Stimulated activated CD4-positive, alpha-beta T cell treated with anti-CD3 and anti-CD28 coated beads, Interleukin-1b, Interleukin-23, amount 100 ng/mL, for 4 hours (primary cell): ENCODE measurements around the gene SGPL1.

Experiments used
- DNase-seq, 2 donors: peaks; one replicate each; pipeline ENCODE4 v3.0.0-alpha.2; 2020; ENCODE audit warnings: low read depth in 2 of 2

Gene SGPL1

DNA sequence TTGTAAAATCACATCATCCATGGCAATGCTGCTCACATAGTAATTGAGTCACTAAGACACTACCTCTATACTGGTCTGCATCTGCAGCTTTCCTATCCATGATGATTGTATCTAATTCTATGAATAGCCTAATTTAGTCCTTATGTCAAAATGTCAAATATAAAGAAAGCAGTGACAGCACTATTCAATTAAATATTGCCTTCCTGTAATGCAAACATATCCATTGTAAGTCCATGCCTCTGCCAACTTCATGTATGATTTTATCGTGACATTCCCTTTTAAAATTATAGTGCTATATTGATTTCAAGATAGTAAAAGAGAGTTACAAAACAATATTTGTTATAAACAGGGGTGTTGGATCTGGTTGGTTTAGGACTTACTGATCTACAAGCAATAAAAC is 4.8 kb upstream of the SGPL1 start:
- DNase-seq = no peak

DNA sequence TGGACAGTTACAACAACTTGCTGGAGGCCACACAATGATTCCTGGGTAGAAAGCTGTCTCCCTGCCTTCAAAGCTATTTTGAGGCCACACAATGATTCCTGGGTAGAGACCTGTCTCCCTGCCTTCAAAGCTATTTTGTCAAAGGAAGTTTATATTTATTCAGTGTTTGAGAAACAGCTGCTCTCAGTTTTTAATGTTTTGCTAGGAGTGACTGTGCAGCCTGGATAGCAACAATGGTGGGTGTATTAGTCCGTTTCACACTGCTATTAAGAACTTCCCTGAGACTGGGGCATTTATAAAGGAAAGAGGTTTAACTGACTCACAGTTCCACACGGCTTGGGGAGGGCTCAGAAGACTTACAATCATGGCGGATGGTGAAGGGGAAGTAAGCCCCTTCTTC is 3.9 kb upstream of the SGPL1 start:
- DNase-seq = no peak

DNA sequence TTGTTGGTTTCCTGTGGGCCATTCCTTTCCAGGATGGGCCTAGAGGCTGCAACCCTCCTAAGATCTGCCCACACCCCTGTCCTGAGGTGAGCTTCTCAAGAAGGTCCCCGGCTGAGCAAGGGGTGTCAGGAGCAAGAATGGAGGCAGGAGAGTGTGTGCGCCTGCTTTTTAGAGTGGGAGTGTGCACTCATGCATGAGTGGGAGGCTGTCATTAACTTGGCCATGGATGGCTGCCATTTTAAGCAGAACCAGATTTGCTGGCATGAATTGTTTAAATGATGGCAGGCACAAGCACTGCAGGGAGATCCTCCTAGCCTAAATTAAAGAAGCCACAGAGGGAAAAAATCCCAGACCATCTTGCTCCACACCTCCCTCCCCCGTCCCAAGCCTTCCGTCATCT is 2.9 kb upstream of the SGPL1 start:
- no peak for DNase-seq

DNA sequence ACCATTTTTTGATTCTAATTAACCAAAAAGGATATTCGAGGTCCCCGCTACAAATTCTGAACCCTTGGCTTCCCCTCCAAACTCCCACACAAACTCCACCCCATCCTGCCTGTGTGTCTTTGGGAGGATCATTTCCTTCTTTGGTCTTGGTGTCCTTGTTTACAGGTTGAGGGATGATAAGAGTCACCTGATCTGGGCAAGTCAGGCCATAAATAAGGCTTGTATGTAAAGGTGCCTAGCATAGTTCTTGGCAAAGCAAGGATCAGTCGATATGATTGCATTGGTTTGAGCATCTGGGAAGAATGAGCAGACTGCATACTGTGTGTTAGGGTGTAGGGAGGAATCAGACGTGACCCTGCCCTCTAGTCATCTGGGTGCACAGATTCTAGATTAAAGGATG is 1.6 kb upstream of the SGPL1 start:
- no peak for DNase-seq

DNA sequence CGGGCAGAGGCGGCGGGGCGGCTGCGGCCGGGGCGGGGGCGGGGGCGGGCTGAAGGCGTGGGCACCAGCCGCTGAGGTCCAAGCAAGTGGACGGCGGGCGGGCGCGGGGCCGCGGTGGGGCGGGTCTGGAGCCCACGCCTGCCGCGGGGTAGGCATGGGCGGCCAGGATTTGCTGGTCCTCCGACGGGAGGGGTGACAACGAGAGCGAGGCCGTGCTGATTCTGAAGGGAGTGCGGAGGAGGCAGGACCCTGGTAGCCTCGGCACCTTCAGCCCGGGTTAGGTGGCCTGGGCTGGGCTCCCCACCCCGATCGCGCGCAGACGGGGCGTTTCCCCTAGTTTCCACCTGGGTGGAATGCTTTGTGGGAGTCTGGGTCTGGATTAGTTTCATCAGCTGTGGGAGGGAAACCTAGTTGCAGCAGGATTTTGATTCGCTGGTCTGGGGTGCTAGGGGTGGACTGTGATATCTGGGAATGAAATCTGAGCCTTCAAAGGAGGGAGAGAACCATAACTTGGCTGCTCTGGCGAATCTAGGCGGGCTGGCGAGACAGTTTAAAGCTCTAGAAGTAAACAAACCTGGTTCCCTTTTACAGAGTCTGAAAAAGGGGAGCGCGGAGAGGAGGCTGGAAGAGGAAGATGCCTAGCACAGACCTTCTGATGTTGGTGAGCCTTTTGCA is 609 bp downstream of the SGPL1 start:
- DNase-seq = peak; percentile 16 to 36

DNA sequence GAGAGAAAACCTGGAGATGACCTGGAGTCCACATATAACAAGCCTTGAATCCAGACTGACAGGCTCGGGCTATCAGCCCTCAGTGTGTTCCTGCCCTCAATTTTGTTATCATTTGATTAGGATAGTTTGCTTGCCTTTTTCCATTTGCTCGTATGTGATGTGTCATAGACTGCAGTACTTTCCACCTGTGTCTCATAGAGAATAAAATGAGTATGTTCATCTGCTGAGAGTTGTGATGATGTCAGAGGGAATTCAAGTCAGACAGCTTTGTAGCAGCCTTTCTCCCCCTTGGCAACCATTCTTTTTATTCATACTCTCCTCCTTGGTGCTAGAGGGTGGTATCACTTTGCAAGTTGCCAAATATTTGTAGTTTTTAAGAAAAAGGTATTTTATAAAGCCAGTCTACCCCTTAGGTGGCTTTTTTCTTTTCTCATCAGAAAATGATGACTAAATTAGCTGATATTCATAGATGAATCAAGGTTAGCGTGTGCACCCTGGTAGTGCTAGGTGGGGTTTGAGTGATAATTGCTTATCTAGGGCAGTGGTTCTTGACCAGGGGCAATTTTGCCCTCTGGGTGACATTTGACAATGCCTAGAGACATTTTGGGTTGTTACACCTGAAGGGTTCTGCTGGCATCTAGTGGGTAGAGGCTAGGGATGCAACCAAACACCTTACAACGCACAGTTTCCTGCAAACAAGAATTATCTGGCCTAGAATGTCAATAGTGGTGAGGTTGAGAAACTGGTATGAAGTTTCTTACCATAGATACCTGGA is 5.4 kb downstream of the SGPL1 start:
- no peak for DNase-seq

DNA sequence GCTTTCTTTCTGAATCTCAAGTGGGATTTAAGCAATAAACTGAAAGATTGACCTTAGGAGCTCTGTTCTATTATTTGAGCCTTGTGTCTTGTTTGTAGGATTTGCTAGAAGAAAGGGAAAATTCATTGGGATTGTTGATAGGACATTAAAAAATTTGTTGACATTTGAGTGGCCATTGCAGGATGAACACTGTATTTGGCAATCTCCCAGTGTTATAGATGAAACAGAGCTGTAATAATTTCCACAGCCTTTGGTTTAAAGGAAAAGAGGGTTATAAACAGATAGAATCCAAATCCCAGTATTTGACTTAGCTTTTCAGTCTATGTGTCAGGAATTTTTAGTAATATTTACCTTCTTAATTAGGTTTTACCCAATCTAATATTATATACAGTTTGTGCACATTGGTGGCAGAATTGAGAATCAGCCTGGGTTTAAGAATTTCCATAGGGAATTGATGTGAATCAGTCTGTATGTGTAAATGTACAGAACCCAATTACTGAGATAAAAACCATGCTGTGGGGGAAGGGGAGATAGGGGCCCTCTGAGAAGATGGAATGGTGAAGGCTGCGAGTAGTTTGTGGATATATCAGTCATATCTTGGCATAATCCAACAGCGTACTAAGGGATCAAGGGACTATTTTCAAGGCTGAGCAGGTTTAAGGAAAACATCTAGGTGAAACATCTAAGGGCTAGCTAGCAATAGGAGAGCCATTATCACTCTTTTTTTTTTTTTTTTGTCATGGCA is 6.5 kb downstream of the SGPL1 start:
- no peak for DNase-seq

DNA sequence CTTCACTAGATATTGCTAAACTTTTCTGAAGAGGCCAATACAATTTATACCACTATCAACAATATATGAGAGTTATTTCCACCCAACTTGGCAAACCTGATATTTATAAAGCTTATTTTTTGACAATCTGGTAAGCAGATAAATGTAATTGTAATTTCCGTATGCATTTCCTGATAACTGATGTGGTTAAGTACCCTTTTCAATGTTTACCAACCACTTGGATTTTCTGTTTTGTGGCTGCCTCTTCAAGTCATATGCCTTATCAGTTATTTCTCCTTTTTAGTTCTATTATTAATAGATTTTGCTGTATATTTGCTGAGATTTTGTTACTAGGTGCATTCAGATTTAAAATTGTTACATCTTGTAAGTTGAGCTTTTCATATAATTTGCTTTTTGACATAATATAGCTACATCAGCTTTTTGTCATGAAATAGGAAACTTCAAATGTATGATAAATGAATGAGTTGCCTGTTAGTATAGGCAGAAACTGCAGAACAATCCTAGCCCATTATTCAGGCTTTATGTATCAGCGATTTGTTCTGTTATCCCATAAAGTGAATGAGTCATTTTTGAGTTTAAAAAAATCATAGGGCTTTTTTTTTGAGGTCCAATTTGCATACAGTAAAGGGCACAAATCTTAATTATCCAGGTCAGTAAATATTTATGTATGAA is 11.5 kb downstream of the SGPL1 start:
- DNase-seq = no peak

DNA sequence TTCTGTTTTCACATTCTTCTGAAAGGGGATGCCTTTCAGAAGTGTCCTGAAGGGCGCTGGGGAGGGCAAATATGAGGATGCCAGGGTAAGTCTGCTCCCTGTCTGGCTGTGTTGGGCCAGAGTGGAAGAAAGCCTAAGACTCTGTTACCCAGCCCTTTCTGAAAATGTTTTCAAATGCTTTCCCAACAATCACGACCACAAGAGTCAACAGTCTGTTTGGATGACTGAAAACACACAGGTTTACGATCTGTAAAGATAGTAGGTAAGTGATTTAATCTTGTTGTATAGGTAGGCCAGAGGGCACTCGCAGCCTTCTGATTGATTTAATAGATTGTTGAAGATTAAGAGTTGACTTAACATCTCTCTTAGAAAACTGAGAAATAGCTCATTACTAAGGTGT is 13.2 kb downstream of the SGPL1 start:
- DNase-seq = no peak

DNA sequence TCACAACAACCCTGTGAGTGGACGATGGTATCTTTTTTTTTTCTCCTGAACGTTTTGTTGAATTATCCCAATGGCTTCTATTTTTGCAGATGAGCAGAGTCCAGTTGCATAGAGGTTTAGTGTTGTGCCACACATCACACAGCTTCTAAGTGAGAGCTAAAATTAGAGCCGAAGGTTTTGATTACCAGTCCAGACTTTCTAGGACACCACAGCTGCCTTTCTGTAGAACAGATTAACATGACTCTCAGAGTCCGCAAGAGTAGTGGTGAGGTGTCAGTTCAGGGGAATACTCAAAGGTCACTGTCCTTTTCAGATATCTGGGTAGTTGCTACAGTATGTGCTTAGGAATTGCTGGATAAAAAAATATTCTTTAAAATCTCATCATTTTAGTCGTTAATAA is 13.8 kb downstream of the SGPL1 start:
- no peak for DNase-seq

DNA sequence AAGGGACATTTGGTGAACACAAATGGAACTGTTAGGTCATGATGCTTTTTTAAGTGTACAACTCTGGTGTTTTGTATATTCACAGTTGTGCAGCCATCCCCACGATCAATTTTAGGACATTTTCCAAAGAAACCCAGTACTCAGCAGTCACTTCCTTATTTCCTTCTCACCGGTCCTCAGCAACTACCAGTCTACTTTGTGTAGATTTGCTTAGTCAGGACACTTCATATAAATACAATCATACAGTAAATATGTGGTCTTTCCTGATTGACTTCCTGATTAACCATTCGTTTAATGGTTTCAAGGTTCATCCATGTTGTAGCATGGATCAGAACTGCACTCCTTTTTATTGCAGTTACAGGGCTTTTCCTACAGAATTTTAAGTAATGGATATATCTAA is 14.4 kb downstream of the SGPL1 start:
- DNase-seq = no peak

DNA sequence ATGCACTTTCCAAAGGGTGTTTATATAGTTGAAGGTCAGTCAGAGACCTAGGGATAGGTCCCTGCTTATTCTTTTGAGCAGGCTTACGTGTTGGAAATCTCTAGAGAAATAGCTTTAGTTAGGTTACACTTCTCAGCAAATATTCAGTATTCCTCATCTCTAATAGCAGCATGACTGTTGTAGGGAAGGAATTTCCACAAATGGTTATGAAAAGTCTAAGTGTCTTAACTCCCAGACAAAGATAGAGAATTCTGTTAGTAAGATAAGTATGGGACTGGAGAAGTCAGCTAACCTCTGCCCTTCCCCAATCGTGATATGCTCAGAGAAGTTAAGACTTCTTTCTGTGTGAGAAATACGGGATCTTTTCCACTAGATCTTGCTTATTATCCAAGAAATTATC is 16.5 kb downstream of the SGPL1 start:
- DNase-seq = no peak

DNA sequence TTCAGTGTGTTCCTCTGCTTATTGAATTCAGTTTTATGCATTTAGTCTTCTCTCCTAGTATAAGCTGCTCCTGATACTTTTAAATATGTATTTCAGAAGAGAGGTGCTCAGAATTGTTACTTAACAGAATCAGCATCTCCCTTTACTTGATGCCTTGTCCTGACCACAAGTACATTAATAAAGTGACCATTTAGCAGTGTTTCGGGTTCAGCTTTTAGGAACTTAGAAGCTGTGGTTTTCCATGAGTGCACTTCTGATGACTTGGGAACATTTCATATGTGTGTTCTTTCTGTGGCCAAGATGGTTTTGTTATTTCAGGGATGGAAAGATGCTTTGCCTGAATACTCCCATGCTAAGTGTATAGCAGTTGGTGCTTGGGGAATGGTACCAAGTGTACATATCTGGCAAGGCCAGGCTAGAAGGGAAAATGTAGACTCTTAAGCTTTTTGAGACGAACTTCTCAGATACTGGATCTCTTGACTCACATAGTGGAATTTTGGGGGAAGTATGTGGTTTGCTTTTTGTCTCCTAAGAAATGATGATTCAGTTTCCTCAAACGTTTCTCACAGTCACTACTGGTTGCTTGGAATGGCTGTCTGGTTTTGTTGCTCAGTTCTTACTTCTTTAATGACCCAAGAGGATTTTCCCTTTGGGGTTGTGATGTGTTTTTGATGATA is 17.2 kb downstream of the SGPL1 start:
- DNase-seq = no peak

DNA sequence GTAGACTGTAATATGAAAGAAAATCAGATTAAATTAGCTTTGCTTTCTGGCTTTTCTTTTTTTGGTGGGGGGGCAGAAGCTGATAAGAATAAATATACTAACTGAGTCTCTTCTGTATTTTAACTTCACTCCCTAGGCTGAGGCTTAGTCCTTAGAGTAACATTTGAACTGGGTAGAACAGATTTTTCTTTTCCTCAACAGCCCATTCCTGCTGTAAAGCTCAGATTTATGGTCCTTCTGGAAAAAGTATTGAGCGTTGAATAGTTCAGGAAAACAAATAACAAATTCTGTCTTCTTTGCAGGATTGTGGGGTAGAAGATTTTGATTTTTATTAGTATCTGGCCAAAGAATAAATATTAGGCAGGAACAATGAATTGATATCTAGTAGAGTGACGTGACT is 17.9 kb downstream of the SGPL1 start:
- no peak for DNase-seq

DNA sequence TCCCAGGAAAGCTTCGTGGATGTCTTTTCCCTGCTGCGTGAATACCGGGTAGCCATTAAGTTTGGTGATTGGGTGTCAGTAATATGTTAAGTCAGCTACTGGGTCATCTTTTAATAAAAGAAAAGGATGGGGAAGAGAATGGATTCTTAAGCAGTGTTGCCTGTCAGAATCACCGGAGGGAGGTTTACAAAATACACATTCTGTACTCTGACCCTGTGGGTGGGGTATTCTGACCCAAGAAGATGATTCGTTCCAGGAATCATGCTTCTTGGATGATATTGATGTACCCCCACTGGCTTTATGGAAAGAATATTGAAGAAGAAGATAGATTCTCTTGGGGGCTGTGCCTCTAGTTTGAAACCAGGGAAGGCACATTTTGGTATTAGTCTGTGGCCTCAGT is 18.3 kb downstream of the SGPL1 start:
- no peak for DNase-seq

DNA sequence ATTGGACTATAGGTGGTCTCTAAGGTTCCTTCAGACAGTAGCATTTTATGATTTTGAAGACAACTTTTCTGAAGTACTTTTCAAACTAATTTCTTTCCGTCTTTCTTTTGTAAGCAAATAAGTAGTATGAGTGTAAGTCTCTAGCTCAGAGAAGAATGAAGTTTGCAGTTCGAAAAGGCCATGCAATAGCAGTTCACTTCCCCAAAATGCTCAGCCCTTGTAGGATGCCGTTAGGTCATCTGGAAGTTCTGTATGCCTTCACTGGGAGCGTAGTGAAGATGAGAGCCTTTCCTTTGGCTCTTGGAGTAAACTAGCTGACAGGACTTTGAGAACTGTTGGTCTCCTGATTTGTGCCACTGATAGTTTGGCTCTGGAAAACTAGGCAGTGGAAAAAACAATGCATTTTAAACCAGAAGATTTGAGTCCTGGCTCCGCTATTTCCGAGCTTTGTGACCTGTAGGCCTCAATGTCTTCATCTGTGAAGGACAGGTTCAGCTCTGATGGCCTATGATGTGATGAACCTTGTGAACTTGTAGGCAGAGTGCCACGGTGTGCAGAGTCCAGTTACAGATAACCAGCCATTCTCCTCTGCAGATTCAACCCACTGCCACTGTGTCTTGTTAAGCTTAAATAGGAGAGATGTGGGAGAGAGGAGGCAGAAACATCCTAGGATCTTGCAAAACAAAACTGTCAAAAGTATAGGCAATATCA is 18.8 kb downstream of the SGPL1 start:
- DNase-seq = no peak

DNA sequence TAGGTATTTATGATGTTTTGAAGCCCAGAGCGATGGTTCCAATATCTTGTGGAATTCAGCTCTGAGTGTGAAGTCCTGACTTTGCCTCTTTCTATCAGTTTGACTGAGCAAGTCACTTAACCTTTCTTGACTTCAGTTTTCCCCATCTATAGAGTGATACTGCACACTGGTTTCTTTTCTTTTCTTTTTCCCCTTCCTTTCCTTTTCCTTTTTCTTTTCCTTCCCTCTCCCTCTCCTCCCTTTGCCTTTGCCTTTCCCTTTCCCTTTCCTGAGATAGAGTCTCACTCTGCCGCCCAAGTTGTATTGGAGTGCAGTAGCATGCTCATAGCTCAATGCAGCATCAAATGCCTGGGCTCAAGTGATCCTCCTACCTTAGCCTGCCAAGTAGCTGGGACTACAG is 20.6 kb downstream of the SGPL1 start:
- no peak for DNase-seq

DNA sequence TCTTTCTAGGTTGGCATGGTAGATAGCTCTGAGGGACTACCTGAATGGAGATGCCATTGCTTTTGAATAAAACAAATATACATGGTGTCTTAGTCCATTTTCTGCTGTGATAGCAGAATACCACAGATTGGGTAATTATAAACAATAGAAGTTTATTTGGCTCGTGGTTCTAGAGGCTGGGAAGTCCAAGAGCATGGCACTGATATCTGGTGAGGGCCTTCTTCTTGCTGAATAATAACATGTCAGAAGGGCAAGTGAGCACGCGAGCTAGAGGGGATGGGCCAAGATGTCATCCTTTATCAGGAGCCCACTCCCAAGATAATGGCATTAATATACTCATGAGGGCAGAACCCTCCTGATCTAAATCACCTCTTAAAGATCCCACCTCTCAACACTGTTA is 21.9 kb downstream of the SGPL1 start:
- no peak for DNase-seq

DNA sequence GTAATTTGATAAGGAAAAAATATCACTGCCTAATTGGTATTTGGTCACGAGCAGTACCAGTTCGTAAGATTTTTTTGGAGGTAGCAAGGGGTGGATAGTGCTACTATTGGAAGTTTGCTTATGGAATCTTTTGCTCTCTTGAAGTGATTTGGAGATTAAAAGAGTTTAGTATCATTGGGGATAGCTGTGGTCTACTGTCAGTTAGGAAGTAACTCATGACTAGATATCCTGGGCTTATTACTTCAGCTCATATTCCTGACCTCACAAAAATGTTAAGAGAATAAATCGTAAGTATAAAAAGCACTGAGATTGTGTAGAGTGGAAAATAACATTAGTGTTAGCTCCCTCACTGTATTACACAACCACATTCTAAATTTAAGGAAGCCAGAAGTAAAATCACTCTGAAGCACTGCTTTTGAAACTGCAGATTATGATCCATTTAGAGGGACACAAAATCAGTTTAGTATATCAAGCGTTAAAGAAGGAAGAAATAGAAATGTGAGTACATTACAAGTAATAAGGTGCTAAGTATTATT is 22.6 kb downstream of the SGPL1 start:
- no peak for DNase-seq

DNA sequence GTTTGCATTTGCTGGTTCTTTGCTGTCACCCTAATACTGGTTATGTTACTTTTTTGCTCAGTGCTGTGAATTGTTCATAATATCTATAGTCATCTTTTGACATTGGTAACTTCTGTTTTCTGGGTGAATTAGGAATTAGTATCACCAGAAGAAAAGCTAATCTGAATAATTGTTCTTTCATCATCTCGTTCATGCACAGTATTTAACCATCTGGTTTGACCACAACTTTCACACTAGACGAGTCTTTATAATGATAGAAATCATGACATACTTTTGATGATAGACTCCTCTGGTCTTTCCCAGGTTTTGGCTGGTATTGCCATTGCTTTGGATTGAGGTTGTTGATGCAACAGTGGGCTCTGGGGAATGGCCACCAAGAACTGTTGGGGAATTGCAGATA is 25.1 kb downstream of the SGPL1 start:
- DNase-seq = no peak

DNA sequence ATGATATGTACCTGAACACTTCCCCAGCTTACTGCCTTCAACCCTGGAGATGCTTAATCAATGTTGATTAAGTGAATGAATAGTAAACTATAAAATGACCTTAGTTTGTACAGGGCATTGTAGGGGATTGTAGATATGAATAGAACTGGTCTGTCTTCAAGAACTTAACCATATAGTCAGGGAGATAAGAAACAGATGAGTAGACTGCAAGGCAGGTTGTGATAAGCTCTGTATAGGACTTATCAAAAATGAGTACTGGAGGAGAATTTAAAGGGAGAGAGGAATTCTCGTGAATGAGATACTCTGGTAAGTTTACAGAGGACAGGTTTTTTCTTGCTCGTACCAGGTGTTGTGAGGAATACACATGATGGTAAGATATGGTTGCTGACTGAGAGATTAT is 27.6 kb downstream of the SGPL1 start:
- no peak for DNase-seq
